Liver (tissue), 3 donors: ENCODE data around the gene ANKRD33B.

Source experiments
- CTCF ChIP-seq: fragments of 150-350 bp; IDR thresholded peaks from 2 replicates; pipeline ENCODE4 v1.5.1; 2017; ENCODE audit warnings: improper control_type of control experiment, low read depth, low read length; ENCODE audit not compliant: missing input control
- HNF4G ChIP-seq: IDR thresholded peaks from 2 replicates; pipeline ENCODE4 v1.6.1; 2016; ENCODE audit warnings: antibody characterized with exemption
- JUND ChIP-seq, 2 donors: IDR thresholded peaks; 2 replicates each; pipeline ENCODE4 v1.6.1; 2016; ENCODE audit warnings: antibody characterized with exemption in 2 of 2
- RAD21 ChIP-seq, 2 donors: IDR thresholded peaks; 2 replicates each; pipeline ENCODE4 v1.6.1; 2016; ENCODE audit warnings: antibody characterized with exemption in 2 of 2, mild to moderate bottlenecking in 2 of 2
- donor health status: healthy.
- donor health status: healthy.

- TF ChIP-seq CTCF (no peak), JUND (IDR thresholded peaks at IDR 0.05) (no peak), RAD21 (IDR thresholded peaks at IDR 0.05) (no peak), HNF4G (no peak)
These were observed 12.1 kb upstream of the ANKRD33B start for GRCh38 chr5:10551782-10552138.
